ENCODE measurements around the gene PERM1. TPM values are rescaled to one million over a fixed set of nuclear protein-coding genes. Genes with fewer than 3 reads are reported as not detected.

The PERM1 gene
- total RNA-seq, 1 experiment from 2014 or later, result 0.18 TPM

DNA sequence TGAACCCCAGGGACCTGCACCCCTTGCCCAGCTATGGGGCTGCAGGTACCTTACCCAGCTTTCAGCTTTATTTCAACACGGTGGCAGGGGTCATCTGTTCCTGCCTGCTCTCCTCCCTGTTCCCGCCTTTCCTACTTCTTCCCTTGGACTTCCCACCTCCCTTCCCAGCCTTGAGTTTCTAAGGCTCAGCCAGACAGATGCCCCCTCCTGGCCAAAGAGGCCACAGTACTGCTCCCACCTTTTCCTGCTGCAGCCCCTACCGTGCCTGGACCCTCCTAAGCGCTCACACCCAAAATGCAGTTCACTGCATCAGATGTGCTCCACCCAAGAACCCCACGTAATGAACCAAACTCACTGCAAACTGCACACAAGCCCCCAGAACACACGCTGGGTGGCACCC lies 30.5 kb downstream of the PERM1 start:
- H3K27me3 ChIP-seq (replicated peaks; ENCODE audit: control insufficient read depth, insufficient read depth, low read length), result no peaks in the 10 kb centered on the region
- H3K9me3 ChIP-seq, result no peaks in the 10 kb centered on the region
- H3K27ac Mint-ChIP-seq (ENCODE audit: unreplicated experiment), result no peak overlapping the region
- H3K9me3 Mint-ChIP-seq (ENCODE audit: unreplicated experiment), result no peaks in the 10 kb centered on the region
- DNase-seq, result no peak
- CTCF ChIA-PET, result interaction anchor here (0.7 kb wide), 1 partner anchor 9 kb away, joined by 3 read pairs; no protein-coding TSS in a partner anchor
- peaks cover 40% of the 10 kb centered on the region for H3K36me3 Mint-ChIP-seq (ENCODE audit: insufficient read depth, unreplicated experiment)
- TF ChIP-seq, protein P1, sequence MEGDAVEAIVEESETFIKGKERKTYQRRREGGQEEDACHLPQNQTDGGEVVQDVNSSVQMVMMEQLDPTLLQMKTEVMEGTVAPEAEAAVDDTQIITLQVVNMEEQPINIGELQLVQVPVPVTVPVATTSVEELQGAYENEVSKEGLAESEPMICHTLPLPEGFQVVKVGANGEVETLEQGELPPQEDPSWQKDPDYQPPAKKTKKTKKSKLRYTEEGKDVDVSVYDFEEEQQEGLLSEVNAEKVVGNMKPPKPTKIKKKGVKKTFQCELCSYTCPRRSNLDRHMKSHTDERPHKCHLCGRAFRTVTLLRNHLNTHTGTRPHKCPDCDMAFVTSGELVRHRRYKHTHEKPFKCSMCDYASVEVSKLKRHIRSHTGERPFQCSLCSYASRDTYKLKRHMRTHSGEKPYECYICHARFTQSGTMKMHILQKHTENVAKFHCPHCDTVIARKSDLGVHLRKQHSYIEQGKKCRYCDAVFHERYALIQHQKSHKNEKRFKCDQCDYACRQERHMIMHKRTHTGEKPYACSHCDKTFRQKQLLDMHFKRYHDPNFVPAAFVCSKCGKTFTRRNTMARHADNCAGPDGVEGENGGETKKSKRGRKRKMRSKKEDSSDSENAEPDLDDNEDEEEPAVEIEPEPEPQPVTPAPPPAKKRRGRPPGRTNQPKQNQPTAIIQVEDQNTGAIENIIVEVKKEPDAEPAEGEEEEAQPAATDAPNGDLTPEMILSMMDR (IDR thresholded peaks at IDR 0.05; ENCODE audit: insufficient read depth in 1 of 2, low read depth in 1 of 2, low read length in 1 of 2, severe bottlenecking in 1 of 2, unreplicated experiment in 1 of 2), result peak in 1 of 2 experiments; percentile 3
- no peaks in the 10 kb centered on the region; the same call in none of the 2 replicates for H3K36me3 ChIP-seq (ENCODE audit: control insufficient read depth, insufficient read depth, low read length)
- H3K4me1 ChIP-seq, result no peaks in the 10 kb centered on the region
- POLR2A ChIA-PET, result no interaction called here
- intact Hi-C loops (cut with micrococcal nuclease; ENCODE audit: unreplicated experiment), result no loop called here
- H3K4me3 ChIP-seq (ENCODE audit: low read depth, low read length), result no peak overlapping the region
- no TSS peak for BruUV-seq (replicated peaks)
- no peak overlapping the region for H3K4me3 Mint-ChIP-seq (ENCODE audit: unreplicated experiment)
- no peaks in the 10 kb centered on the region for H3K27me3 Mint-ChIP-seq (ENCODE audit: insufficient read depth, unreplicated experiment)
- no peaks in the 10 kb centered on the region for H3K4me1 Mint-ChIP-seq (ENCODE audit: low read depth, unreplicated experiment)

DNA sequence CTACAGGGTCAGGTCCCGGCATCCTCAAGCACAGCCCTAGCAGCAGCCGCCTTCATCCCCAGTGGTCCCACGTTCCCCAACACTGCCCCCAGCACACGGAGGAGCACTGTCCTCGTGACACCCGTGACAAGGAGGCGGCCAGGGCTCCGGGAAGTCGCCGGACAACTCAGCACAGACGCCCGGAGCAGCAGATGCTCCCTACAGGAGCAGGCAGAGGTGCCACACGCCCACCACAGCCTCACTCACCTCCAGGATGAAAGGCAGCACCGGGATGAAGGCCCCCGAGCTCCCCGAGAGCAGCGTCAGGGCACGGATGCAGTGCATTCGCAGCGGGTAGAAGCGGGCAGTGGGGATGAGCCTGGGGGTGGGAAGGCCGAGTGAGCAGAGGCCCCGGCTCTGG lies 31.0 kb downstream of the PERM1 start:
- TF ChIP-seq, protein P1 (IDR thresholded peaks at IDR 0.05; ENCODE audit: insufficient read depth in 1 of 2, low read depth in 1 of 2, low read length in 1 of 2, severe bottlenecking in 1 of 2, unreplicated experiment in 1 of 2), result no peak
- no peak for DNase-seq
- Histone ChIP-seq H3K27me3 (replicated peaks; ENCODE audit: control insufficient read depth, insufficient read depth, low read length) (no peaks in the 10 kb centered on the region), H3K9me3 (no peaks in the 10 kb centered on the region), H3K4me3 (ENCODE audit: low read depth, low read length) (no peak overlapping the region), H3K4me1 (no peaks in the 10 kb centered on the region), H3K36me3 (ENCODE audit: control insufficient read depth, insufficient read depth, low read length) (no peaks in the 10 kb centered on the region; the same call in none of the 2 replicates)
- POLR2A ChIA-PET, result no interaction called here
- no TSS peak for BruUV-seq (replicated peaks)
- no peak overlapping the region for H3K27ac Mint-ChIP-seq (ENCODE audit: unreplicated experiment)
- no peaks in the 10 kb centered on the region for H3K9me3 Mint-ChIP-seq (ENCODE audit: unreplicated experiment)
- intact Hi-C loops (cut with micrococcal nuclease; ENCODE audit: unreplicated experiment), result no loop called here
- H3K4me1 Mint-ChIP-seq (ENCODE audit: low read depth, unreplicated experiment), result no peaks in the 10 kb centered on the region
- H3K36me3 Mint-ChIP-seq (ENCODE audit: insufficient read depth, unreplicated experiment), result peaks cover 41% of the 10 kb centered on the region
- no peak overlapping the region for H3K4me3 Mint-ChIP-seq (ENCODE audit: unreplicated experiment)
- no peaks in the 10 kb centered on the region for H3K27me3 Mint-ChIP-seq (ENCODE audit: insufficient read depth, unreplicated experiment)
- CTCF ChIA-PET, result no interaction called here

DNA sequence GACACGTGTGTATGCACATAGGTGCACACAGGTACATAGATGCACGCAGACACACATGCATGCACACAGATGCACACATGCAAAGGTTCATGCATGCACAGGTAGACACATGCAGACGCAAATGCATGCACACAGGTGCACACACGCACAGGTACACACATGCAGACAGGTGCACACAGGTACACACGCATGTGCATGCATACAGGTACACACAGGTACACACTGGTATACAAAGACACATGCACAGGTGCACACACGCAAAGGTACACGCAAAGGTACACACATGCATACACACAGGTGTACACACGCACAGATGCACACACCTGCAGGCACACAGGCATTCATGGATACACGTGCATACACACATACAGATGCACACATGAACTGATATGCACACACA lies 31.6 kb downstream of the PERM1 start:
- intact Hi-C loops (cut with micrococcal nuclease; ENCODE audit: unreplicated experiment), result no loop called here
- Histone ChIP-seq H3K36me3 (ENCODE audit: control insufficient read depth, insufficient read depth, low read length) (no peaks in the 10 kb centered on the region; the same call in none of the 2 replicates), H3K4me1 (no peaks in the 10 kb centered on the region), H3K27me3 (replicated peaks; ENCODE audit: control insufficient read depth, insufficient read depth, low read length) (no peaks in the 10 kb centered on the region), H3K4me3 (ENCODE audit: low read depth, low read length) (no peak overlapping the region), H3K9me3 (no peaks in the 10 kb centered on the region)
- H3K4me3 Mint-ChIP-seq (ENCODE audit: unreplicated experiment), result no peak overlapping the region
- DNase-seq, result no peak
- BruUV-seq (replicated peaks), result no TSS peak
- ChIA-PET CTCF (no interaction called here), POLR2A (no interaction called here)
- H3K27me3 Mint-ChIP-seq (ENCODE audit: insufficient read depth, unreplicated experiment), result no peaks in the 10 kb centered on the region
- TF ChIP-seq, protein P1 (IDR thresholded peaks at IDR 0.05; ENCODE audit: insufficient read depth in 1 of 2, low read depth in 1 of 2, low read length in 1 of 2, severe bottlenecking in 1 of 2, unreplicated experiment in 1 of 2), result no peak
- H3K36me3 Mint-ChIP-seq (ENCODE audit: insufficient read depth, unreplicated experiment), result peaks cover 43% of the 10 kb centered on the region
- H3K27ac Mint-ChIP-seq (ENCODE audit: unreplicated experiment), result no peak overlapping the region
- H3K4me1 Mint-ChIP-seq (ENCODE audit: low read depth, unreplicated experiment), result no peaks in the 10 kb centered on the region
- H3K9me3 Mint-ChIP-seq (ENCODE audit: unreplicated experiment), result no peaks in the 10 kb centered on the region
